HG02870 (cell line): ENCODE data around the gene DUSP12.
"Not testable (repeated sequence)": the region's sequence is repeated elsewhere in the genome, so short reads cannot be mapped to it uniquely, and the experiment has no call there.

Experiments
- ATAC-seq: cut with Tn5 transposase; IDR thresholded peaks from one replicate; pipeline ENCODE4 v1.9.1; 2021; ENCODE audit warnings: mild to moderate bottlenecking, moderate library complexity; ENCODE audit not compliant: unreplicated experiment

DUSP12 gene

DNA sequence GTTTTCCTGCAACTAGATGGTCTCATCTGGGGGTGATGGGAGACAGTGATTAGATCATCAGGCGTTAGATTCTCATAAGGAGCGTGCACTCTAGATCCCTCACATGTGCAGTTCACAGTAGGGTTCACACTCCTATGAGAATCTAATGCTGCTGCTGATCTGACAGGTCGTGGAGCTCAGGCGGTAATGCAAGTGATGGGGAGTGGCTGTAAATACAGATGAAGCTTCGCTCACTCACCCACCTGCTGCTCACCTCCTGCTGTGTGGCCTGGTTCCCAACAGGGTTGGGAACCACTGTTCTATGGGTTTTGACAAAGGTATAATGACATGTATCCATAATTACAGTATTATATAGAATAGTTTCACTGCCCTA, 20.1 kb downstream of the DUSP12 start:
- not testable (repeated sequence) for ATAC-seq

DNA sequence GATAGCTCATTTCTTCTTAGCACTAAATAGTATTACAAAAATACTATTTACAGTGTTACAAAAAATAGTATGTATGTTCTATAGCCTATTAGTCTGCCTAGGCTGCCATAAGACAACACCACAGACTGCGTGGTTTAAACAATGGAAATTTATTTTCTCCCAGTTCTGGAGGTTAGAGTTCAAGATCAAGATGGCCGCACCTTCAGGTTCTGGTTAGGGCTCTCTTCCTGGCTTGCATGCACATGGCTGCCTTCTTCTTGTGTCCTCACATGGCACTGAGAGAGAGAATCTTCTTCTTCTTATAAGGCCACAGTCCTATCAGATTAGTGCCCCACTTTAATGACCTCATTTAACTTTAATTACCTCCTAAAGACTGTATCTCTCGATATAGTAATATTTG, 20.7 kb downstream of the DUSP12 start:
- ATAC-seq = no peak

GRCh38 chr1:161771161-161771560, 21.6 kb downstream of the DUSP12 start:
- no peak for ATAC-seq

DNA sequence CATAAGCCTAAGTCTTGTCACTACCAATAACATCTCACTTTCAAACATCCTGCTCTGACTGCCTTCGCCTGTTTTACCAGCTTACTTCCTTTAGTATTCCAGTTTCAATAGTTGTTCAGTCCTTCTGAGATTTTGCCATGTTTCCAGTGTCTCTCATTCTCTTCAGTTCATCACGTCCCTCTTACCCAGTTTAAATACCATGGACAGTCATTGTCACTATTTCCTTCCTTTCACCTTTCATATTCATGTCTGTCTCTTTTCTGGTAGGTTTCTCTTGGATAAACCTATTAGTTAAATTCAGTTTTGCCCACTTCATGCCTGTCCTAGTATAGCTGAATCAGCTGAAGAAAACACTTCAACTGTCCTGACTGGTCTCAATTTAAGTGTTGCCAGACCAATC, 22.4 kb downstream of the DUSP12 start:
- ATAC-seq = no peak

- ATAC-seq = no peak
Observed at GRCh38 chr1:161772397-161772796, 22.8 kb downstream of the DUSP12 start.

- ATAC-seq = no peak
Observed at GRCh38 chr1:161773791-161774190, 24.2 kb downstream of the DUSP12 start.

DNA sequence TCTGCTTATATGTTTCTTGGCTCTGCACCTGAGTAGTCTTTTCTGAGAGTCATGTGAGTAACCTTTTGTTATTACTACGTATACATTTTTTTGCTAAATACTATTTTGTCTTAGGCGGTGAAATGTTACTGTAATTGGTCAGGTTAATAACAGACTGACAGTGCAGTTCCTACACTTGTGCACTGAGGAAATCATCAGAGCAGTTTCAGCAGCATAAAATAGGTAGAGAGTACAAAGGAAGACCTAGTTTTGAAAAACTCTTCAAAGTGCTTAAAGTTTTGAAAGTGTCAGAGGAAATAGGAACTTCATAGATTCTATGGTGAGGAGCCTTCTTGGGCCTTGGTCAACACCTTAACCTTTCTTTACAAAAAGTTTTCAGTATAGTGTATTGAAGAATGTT, 27.7 kb downstream of the DUSP12 start:
- no peak for ATAC-seq

DNA sequence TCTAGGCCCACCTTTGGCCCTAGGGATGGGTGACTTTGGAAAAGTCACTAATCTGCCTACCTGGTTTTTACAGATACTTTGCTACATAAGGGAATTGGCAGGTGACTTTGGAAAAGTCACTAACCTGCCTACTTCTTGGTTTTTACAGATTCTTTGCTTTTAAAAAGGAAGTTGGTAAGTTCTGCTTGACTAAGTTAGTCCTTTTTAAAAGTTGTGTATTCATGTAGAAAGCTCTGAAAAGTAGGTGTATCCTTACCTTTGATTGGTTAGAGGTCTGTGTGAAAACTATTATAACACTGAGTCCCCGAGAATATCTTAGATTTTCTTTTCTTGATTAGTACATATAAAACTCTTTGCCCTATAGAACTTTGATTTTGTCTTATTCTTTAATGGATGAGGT, 28.9 kb downstream of the DUSP12 start:
- no peak for ATAC-seq

GRCh38 chr1:161779393-161779792, 29.8 kb downstream of the DUSP12 start:
- no peak for ATAC-seq

DNA sequence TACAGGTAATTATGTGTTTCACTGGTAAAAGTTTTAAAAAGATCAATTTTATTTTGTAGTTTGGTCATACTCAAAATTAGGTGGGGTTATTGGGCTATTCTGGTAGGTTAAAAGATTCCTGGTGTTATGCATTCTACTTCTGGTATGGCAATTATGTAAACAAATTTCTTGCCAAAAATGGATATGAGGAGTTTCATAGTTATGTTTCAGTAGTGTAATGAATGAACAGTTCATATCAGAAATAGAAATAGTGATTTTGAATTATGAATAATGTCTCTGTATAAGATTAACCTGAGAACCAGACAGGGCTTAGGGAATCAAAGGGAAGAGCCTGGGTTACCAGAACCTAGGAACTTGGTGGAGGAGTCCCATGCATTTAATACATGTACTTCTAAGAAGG, 32.4 kb downstream of the DUSP12 start:
- peak; percentile 65 for ATAC-seq

- ATAC-seq = no peak
Observed at GRCh38 chr1:161782886-161783285, 33.3 kb downstream of the DUSP12 start.

DNA sequence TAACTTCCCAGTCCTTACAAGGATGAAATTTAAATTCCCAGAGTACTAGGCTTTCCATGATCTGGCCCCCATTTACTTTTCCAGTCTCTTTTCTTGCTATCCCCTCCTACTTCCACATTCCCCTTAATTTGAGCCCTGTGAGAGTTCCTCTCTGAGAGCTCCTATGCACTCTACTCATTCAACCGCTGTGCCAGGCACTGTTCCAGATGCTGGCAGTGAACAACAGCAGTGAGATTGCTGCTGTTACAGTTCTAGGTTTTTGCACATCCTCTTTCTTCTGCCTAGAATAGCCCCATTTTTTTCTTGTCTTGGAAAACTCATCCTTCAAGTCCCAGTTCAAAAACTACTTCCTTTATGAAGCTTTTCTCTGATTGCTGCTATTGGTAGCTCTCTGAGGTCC, 35.4 kb downstream of the DUSP12 start:
- no peak for ATAC-seq

- no peak for ATAC-seq
Observed at GRCh38 chr1:161787355-161787754, 37.8 kb downstream of the DUSP12 start.

- ATAC-seq = no peak
Observed at GRCh38 chr1:161790587-161791317, 41.2 kb downstream of the DUSP12 start.

DNA sequence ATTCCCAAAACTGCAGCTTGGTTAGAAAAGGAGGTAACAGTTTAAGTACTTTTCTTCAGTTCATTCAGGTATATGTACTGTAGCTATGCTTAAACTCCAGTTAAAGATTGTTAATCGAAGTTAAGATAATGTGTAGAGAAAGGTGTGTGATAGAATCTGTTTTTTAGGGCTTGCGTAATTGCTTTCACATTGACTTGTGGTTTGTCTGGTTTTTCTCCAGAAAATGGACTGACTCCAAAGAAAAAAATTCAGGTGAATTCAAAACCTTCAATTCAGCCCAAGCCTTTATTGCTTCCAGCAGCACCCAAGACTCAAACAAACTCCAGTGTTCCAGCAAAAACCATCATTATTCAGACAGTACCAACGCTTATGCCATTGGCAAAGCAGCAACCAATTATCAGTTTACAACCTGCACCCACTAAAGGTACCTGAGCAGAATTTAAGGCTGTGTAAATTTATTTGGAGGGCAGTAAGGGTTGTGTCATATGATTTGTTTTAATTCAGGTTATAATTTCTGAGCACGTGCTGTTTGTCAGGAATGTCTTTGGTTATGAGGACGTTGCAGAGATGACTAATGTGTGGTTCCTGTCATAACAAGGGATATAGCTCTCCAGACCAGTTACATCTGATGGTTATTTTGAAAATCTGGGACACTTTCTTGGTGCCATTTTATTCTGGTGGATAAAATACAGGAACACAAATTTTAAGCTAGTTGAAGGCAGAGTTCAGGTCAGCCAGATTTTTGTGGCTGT, 42.5 kb downstream of the DUSP12 start:
- no peak for ATAC-seq

GRCh38 chr1:161792740-161793139, 43.2 kb downstream of the DUSP12 start:
- peak; percentile 87 for ATAC-seq

DNA sequence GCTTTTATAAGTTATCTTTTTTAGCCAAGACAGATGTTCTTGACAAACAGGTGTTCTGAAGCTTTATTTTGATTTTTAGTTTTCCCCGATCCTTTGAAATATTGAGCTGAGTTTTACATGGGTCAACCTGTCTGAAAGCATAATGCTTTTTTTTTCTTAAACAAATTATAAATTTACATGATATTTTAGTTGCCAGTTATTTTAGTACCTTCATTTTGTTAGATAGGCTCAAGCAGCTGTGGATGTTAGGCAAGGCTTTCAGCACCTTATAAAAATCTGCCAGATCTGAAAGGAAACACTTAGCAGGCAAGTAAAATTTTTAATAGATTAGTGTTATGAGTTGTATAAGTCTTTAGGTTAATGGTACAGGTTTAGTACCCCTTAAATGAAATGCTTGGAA, 50.2 kb downstream of the DUSP12 start:
- no peak for ATAC-seq

- ATAC-seq = no peak
Observed at GRCh38 chr1:161801955-161802354, 52.4 kb downstream of the DUSP12 start.

DNA sequence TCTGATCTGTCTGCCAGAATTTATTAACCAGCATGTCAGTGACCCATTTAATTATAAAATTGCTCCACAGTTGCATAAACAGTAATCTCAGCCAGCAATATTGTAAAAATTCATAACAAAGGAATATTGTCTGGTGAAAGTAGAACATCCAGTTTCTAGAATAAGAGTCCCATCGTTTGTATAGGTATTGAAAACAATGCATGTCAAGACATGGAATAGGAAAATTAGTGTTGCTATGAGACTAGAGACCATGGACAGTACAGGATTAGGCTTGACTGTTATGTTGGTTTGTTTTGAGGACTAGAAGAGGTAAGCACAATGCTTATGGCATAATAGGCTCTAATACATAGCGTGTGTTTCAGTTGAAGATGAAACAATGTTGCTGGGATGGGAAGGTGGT, 53.6 kb downstream of the DUSP12 start:
- no peak for ATAC-seq

DNA sequence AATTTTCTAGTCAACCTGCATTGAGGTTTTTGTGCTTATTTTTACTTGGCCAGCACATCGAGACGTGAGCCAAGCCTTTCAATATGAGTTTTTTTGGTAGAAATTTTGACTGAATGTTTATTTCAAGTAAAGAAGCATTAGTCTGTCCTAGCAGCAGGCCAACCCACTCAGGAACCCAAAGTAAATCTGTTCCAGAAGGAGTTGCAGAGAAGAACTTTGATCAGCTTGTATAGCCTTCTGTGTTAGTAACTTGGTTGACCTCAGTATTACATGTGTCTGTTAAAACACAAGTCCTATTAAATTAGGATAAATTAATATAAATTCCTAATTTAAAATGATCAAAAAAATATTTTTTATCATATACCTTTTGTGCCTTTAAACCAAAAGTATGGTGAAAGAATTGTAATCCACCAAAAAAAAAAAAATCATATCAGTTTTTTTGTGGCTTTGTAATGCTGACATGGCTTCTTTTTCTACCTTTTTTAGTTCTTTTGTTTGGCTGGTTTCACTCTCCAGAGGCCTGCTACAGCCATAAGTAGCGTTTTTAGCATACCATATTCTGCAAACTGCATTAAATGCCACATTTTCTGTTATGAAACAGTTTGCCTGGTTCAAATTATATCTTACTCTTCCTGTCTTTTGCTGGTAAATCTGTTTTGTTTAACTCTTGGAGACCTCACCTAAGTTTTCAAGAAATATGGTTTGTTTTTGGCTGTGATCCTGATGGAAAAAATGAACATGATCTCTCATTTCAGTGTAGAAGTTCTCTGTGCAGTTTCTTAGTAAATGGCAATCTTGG, 56.0 kb downstream of the DUSP12 start:
- no peak for ATAC-seq
